Gastroesophageal sphincter (tissue), 3 donors: ENCODE results near the gene NME4.

Experiments
- CTCF ChIP-seq, 4 experiments: fragments of 200-600 bp in 2 of 4; fragments of 450-650 bp in 2 of 4; sonication (generic) in 1 of 4; IDR thresholded peaks; one replicate each; pipeline ENCODE4 v1.5.1; 2017 to 2019; ENCODE audit warnings: antibody characterized with exemption in 4 of 4, mild to moderate bottlenecking in 2 of 4, moderate library complexity in 2 of 4
- POLR2A ChIP-seq, 2 donors: fragments of 450-650 bp; IDR thresholded peaks; one replicate each; pipeline ENCODE4 v1.6.1; 2017; ENCODE audit warnings: antibody characterized with exemption in 2 of 2, mild to moderate bottlenecking in 2 of 2, moderate library complexity in 1 of 2

GRCh38 chr16:370979-371514 is 26.0 kb upstream of the NME4 start:
- TF ChIP-seq CTCF (IDR thresholded peaks at IDR 0.05), result no peak
- TF ChIP-seq POLR2A (IDR thresholded peaks at IDR 0.05), result no peak
